Dermis blood vessel endothelial cell (primary cell): ENCODE measurements around the gene TRPV2. TPM values are rescaled to one million over a fixed set of nuclear protein-coding genes. Genes with fewer than 3 reads are reported as not detected.

Experiments used
- DNase-seq: peaks from one replicate; pipeline ENCODE4 v3.0.0; 2010
- total RNA-seq: library from RNA; depleted of rRNA; stranded (reverse); fragments of >200 nt; gene quantifications from 2 replicates; pipeline ENCODE4 v1.2.3, GENCODE V29; 2014

The TRPV2 gene
- total RNA-seq, 1 donor from 2014 or later: 48.8 TPM

GRCh38 chr17:16474012-16474725 is 58.8 kb downstream of the TRPV2 start:
- no peak for DNase-seq

GRCh38 chr17:16475179-16475704 is 59.9 kb downstream of the TRPV2 start:
- no peak for DNase-seq

- DNase-seq: peak; percentile 81
Measured at GRCh38 chr17:16477255-16477654, 61.9 kb downstream of the TRPV2 start.

- DNase-seq: no peak
Measured at GRCh38 chr17:16477666-16478065, 62.3 kb downstream of the TRPV2 start.

- DNase-seq: no peak
Measured at GRCh38 chr17:16478649-16479048, 63.3 kb downstream of the TRPV2 start.

GRCh38 chr17:16479264-16479663 is 63.9 kb downstream of the TRPV2 start:
- DNase-seq: no peak

GRCh38 chr17:16480995-16481394 is 65.6 kb downstream of the TRPV2 start:
- DNase-seq: no peak

- no peak for DNase-seq
Measured at GRCh38 chr17:16482253-16482652, 66.9 kb downstream of the TRPV2 start.

GRCh38 chr17:16483021-16483645 is 67.8 kb downstream of the TRPV2 start:
- no peak for DNase-seq

- no peak for DNase-seq
Measured at GRCh38 chr17:16484445-16485175, 69.2 kb downstream of the TRPV2 start.

Other genes with a start within 250 kb of the TRPV2 start
- gene NCOR1, start 200.0 kb upstream of the TRPV2 start, total RNA-seq: 114 and 140 TPM in 2 replicates
- gene PIGL, start 198.4 kb upstream of the TRPV2 start, total RNA-seq: 9.2 and 10.1 TPM in 2 replicates
- gene CENPV, start 62.1 kb upstream of the TRPV2 start, total RNA-seq: 8.2 and 14.1 TPM in 2 replicates
- gene UBB, start 34.5 kb upstream of the TRPV2 start, total RNA-seq: 1,676 and 1,882 TPM in 2 replicates
- gene LRRC75A, start 76.6 kb downstream of the TRPV2 start, total RNA-seq: 2.6 and 4.5 TPM in 2 replicates
- 1.8 and 1.9 TPM in 2 replicates for gene ZNF287, start 153.6 kb downstream of the TRPV2 start, total RNA-seq
- gene ZNF624, start 238.3 kb downstream of the TRPV2 start, total RNA-seq: 3.9 and 7.0 TPM in 2 replicates